ENCODE measurements around the gene ABCB6.

ABCB6 gene

DNA sequence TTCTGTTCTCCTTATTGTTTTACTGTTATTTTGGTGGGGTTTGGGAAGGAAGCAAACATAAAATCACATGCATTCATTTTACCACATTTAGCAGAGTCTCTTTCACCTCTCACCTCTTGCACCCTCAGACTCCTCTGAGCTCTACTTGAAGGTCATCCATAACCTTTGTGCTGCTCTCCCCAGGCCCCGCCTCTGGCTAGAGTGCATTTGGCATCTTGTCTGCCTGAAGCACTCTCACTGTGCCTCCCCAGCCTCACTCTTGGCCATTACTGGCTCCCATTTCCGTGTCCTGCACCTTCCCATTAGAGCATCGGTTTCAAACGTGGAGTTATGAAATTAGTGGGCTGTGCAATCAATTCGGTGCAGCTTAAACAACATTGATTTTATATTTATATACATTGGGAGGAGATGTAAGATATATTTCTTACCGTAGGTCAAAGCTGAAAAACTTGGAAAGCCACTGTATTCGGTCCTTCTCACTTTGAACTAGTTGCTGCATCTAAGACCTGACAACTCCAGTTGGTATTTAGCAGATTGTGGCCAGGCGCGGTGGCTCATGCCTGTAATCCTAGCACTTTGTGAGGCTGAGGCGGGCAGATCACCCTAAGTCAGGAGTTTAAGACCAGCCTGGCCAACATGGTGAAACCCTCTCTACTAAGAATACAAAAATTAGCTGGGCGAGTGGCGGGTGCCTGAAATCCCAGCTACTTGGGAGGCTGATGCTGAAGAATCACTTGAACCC lies 19.1 kb downstream of the ABCB6 start:
- H3K4me3 ChIP-seq (ENCODE audit: low read depth, low read length), result no peak overlapping the region

DNA sequence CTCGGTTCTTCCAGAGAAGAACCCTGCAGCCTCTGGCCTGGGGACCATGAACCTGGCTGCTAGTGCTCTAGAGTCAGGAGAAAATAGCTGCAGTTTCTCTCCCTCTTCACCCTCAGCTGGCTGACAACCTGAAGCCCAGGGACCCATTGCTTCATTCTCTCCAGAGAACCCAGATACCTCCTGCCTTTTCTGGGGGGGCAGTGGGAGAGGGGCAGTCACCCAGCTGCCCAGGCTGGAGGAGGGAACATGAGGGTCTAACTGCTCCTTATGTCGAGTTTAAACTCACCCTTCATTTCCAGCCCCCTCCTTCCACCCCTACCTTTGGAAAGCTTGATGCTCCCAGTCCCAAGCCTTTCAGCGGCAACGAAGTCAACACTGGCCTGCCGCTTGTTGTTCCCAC lies 19.8 kb downstream of the ABCB6 start:
- no peaks in the 10 kb centered on the region for H3K36me3 ChIP-seq
- TF ChIP-seq, protein P1, sequence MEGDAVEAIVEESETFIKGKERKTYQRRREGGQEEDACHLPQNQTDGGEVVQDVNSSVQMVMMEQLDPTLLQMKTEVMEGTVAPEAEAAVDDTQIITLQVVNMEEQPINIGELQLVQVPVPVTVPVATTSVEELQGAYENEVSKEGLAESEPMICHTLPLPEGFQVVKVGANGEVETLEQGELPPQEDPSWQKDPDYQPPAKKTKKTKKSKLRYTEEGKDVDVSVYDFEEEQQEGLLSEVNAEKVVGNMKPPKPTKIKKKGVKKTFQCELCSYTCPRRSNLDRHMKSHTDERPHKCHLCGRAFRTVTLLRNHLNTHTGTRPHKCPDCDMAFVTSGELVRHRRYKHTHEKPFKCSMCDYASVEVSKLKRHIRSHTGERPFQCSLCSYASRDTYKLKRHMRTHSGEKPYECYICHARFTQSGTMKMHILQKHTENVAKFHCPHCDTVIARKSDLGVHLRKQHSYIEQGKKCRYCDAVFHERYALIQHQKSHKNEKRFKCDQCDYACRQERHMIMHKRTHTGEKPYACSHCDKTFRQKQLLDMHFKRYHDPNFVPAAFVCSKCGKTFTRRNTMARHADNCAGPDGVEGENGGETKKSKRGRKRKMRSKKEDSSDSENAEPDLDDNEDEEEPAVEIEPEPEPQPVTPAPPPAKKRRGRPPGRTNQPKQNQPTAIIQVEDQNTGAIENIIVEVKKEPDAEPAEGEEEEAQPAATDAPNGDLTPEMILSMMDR (IDR thresholded peaks at IDR 0.05; ENCODE audit: low read depth, low read length), result no peak
- H3K27me3 ChIP-seq, result peaks cover 4% of the 10 kb centered on the region; the same call in 1 of the 2 replicates
- no peaks in the 10 kb centered on the region for H3K4me1 ChIP-seq
- no peak for DNase-seq
- no peaks in the 10 kb centered on the region for H3K9me3 ChIP-seq
- no peak overlapping the region for H3K4me3 ChIP-seq (ENCODE audit: low read depth, low read length)

More for the DNA sequence above, 19.1 kb downstream of the ABCB6 start:
- H3K36me3 ChIP-seq, result no peaks in the 10 kb centered on the region
- peaks cover 4% of the 10 kb centered on the region; the same call in 1 of the 2 replicates for H3K27me3 ChIP-seq
- TF ChIP-seq, protein P1 (IDR thresholded peaks at IDR 0.05; ENCODE audit: low read depth, low read length), result no peak
- DNase-seq, result no peak
- H3K9me3 ChIP-seq, result no peaks in the 10 kb centered on the region
- H3K4me1 ChIP-seq, result no peaks in the 10 kb centered on the region

DNA sequence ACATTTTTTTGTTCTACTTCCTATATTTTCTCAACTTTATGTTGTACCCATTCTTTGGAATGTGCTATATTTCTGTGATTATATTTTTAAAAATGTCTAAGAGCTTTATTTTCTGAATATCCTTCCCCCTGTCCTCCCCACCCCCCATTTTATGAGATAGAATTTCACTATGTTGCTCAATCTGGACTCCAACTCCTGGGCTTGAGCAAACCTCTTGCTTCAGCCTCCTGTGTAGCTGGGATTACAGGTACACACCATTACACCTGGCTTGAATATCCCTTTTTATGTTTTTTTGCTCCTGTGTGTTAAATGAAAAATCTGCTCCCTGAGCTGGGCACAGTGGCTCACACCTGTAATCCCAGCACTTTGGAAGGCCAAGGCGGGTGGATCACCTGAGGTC lies 21.4 kb downstream of the ABCB6 start:
- Histone ChIP-seq H3K9me3 (no peaks in the 10 kb centered on the region), H3K4me3 (ENCODE audit: low read depth, low read length) (no peak overlapping the region), H3K27me3 (peaks cover 7% of the 10 kb centered on the region), H3K4me1 (no peaks in the 10 kb centered on the region), H3K36me3 (no peaks in the 10 kb centered on the region)
- DNase-seq, result no peak
- TF ChIP-seq, protein P1 (IDR thresholded peaks at IDR 0.05; ENCODE audit: low read depth, low read length), result no peak

DNA sequence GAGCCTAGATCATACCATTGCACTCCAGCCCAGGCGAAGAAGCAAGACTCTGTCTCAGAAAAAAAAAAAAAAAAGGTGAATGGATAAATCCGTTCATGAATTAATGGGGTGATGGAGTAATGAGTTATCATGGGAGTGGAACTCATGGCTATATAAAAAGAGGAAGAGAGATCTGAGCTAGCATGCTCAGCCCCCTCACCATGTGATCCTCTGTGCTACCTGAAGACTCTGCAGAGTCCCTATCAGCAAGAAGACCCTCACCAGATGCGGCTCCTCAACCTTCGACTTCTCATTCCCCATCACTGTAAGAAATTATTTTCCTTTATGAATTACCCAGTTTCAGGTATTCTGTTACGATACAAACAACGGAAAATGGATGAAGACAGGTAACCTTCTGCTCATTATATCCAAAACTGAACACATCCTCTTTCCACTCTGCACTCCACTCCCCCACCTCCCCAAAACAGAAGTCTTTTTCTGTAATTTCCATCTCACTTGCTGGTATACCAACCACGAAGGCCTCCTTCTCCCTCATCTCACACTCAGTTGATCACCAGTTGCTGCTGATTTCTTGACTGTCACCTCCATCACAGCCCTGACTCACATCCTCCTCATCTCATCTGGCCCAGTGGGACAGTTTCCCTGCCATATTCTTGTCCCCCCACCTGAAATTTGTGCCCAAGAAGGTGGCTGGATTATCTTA lies 31.9 kb downstream of the ABCB6 start:
- no peak overlapping the region for H3K4me3 ChIP-seq (ENCODE audit: low read depth, low read length)
- no peaks in the 10 kb centered on the region for H3K9me3 ChIP-seq
- peaks cover 11% of the 10 kb centered on the region for H3K36me3 ChIP-seq
- DNase-seq, result no peak
- no peaks in the 10 kb centered on the region for H3K27me3 ChIP-seq
- TF ChIP-seq, protein P1 (IDR thresholded peaks at IDR 0.05; ENCODE audit: low read depth, low read length), result no peak
- H3K4me1 ChIP-seq, result no peaks in the 10 kb centered on the region

DNA sequence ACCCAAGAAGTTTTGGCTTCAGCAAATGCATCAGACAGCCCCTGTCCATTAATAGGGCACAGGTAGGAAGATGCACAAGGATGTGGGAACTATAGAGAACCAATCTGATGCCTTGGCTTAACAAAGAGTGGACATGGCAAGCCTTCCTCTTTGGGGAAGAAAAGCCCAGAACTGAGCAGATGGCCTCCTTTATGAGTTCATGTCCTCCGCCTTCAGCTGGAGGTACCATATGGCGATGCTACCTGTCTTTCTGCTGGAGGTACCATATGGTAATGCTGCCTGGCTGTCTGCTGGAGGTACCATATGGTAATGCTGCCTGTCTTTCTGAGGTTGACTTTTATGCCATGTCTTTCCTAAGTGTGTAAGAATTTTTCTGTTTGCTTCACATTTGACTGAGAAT lies 34.6 kb downstream of the ABCB6 start:
- no peak for DNase-seq
- Histone ChIP-seq H3K9me3 (no peaks in the 10 kb centered on the region), H3K4me1 (no peaks in the 10 kb centered on the region), H3K27me3 (no peaks in the 10 kb centered on the region), H3K36me3 (peaks cover 21% of the 10 kb centered on the region), H3K4me3 (ENCODE audit: low read depth, low read length) (no peak overlapping the region)
- TF ChIP-seq, protein P1 (IDR thresholded peaks at IDR 0.05; ENCODE audit: low read depth, low read length), result no peak

All from BE2C (cell line).